Parathyroid adenoma (tissue), 2 donors: ENCODE data around the gene STRN4.

Experiments used
- H2AFZ ChIP-seq: fragments of 300-600 bp; sonication (generic); one replicate; pipeline ENCODE4 v1.7.0; 2017; ENCODE audit warnings: antibody characterized with exemption, mild to moderate bottlenecking
- H3K27ac ChIP-seq: fragments of 300-600 bp; sonication (generic); one replicate; pipeline ENCODE4 v1.7.0; 2017
- H3K27me3 ChIP-seq: fragments of 300-600 bp; sonication (generic); one replicate; pipeline ENCODE4 v1.7.0; 2017; ENCODE audit warnings: low read length; ENCODE audit not compliant: control insufficient read depth, insufficient read depth
- H3K36me3 ChIP-seq: fragments of 300-600 bp; sonication (generic); one replicate; pipeline ENCODE4 v1.7.0; 2017; ENCODE audit warnings: low read length; ENCODE audit not compliant: control insufficient read depth, insufficient read depth
- H3K4me1 ChIP-seq: fragments of 300-600 bp; sonication (generic); one replicate; pipeline ENCODE4 v1.7.0; 2017; ENCODE audit warnings: control low read depth
- H3K4me2 ChIP-seq: fragments of 300-600 bp; sonication (generic); one replicate; pipeline ENCODE4 v1.7.0; 2017; ENCODE audit warnings: low read length
- H3K4me3 ChIP-seq: fragments of 300-600 bp; sonication (generic); one replicate; pipeline ENCODE4 v1.7.0; 2017; ENCODE audit warnings: low read depth, low read length
- H3K79me2 ChIP-seq: fragments of 300-600 bp; sonication (generic); one replicate; pipeline ENCODE4 v1.7.0; 2017; ENCODE audit warnings: control low read depth
- H3K9ac ChIP-seq: fragments of 300-600 bp; sonication (generic); one replicate; pipeline ENCODE4 v1.7.0; 2017; ENCODE audit warnings: mild to moderate bottlenecking
- H3K9me3 ChIP-seq: fragments of 300-600 bp; sonication (generic); one replicate; pipeline ENCODE4 v1.7.0; 2017; ENCODE audit warnings: low read length; ENCODE audit not compliant: control insufficient read depth
- TF ChIP-seq, protein P1 (sequence below): fragments of 300-600 bp; sonication (generic); IDR thresholded peaks from one replicate; pipeline ENCODE4 v1.7.0; 2017; ENCODE audit warnings: antibody characterized with exemption, mild to moderate bottlenecking
- donor health status: primary hyperparathyroidism.

The STRN4 gene

GRCh38 chr19:46785980-46786235 lies 39.7 kb upstream of the STRN4 start:
- H3K27me3 ChIP-seq: no peaks in the 10 kb centered on the region
- no peak overlapping the region for H3K4me3 ChIP-seq
- peaks cover 5% of the 10 kb centered on the region for H3K4me1 ChIP-seq
- H3K36me3 ChIP-seq: no peaks in the 10 kb centered on the region
- H3K9me3 ChIP-seq: no peaks in the 10 kb centered on the region
- no peak overlapping the region for H2AFZ ChIP-seq
- H3K27ac ChIP-seq: no peak overlapping the region
- H3K79me2 ChIP-seq: no peaks in the 10 kb centered on the region
- H3K4me2 ChIP-seq: no peak overlapping the region
- TF ChIP-seq, protein P1, sequence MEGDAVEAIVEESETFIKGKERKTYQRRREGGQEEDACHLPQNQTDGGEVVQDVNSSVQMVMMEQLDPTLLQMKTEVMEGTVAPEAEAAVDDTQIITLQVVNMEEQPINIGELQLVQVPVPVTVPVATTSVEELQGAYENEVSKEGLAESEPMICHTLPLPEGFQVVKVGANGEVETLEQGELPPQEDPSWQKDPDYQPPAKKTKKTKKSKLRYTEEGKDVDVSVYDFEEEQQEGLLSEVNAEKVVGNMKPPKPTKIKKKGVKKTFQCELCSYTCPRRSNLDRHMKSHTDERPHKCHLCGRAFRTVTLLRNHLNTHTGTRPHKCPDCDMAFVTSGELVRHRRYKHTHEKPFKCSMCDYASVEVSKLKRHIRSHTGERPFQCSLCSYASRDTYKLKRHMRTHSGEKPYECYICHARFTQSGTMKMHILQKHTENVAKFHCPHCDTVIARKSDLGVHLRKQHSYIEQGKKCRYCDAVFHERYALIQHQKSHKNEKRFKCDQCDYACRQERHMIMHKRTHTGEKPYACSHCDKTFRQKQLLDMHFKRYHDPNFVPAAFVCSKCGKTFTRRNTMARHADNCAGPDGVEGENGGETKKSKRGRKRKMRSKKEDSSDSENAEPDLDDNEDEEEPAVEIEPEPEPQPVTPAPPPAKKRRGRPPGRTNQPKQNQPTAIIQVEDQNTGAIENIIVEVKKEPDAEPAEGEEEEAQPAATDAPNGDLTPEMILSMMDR: no peak
- no peak overlapping the region for H3K9ac ChIP-seq

GRCh38 chr19:46785054-46785979 lies 39.1 kb upstream of the STRN4 start:
- no peak overlapping the region for H3K4me3 ChIP-seq
- TF ChIP-seq, protein P1: no peak
- H3K9me3 ChIP-seq: no peaks in the 10 kb centered on the region
- no peaks in the 10 kb centered on the region for H3K27me3 ChIP-seq
- H2AFZ ChIP-seq: no peak overlapping the region
- H3K4me2 ChIP-seq: no peak overlapping the region
- H3K4me1 ChIP-seq: peaks cover 5% of the 10 kb centered on the region
- no peaks in the 10 kb centered on the region for H3K79me2 ChIP-seq
- no peak overlapping the region for H3K27ac ChIP-seq
- no peaks in the 10 kb centered on the region for H3K36me3 ChIP-seq
- H3K9ac ChIP-seq: no peak overlapping the region

- H3K79me2 ChIP-seq: no peaks in the 10 kb centered on the region
- H3K4me1 ChIP-seq: peaks cover 5% of the 10 kb centered on the region
- H3K9me3 ChIP-seq: no peaks in the 10 kb centered on the region
- no peak overlapping the region for H3K4me2 ChIP-seq
- TF ChIP-seq, protein P1: no peak
- no peak overlapping the region for H3K27ac ChIP-seq
- no peak overlapping the region for H3K9ac ChIP-seq
- no peaks in the 10 kb centered on the region for H3K36me3 ChIP-seq
- no peak overlapping the region for H2AFZ ChIP-seq
- no peaks in the 10 kb centered on the region for H3K27me3 ChIP-seq
- no peak overlapping the region for H3K4me3 ChIP-seq
Measured at GRCh38 chr19:46784262-46785053, 38.2 kb upstream of the STRN4 start.

DNA sequence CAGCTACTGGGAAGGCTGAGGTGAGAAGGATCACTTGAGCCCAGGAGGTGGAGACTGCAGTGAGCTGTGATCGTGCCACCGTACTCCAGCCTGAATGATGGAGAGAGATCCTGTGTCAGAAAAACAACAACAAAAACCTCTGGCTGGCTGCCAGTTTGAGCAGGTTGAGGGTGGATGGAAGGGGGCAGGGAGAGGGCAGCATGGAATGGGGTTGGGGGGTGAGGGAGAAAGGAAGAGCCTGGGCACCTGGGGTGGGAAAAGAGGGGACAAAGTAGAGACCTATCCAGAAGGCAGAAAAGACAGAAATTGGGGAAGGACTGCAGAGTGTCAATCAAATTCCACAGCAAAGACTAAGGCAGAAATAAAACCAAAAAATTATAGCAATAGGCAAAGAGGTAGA lies 37.4 kb upstream of the STRN4 start:
- Histone ChIP-seq H3K9me3 (no peaks in the 10 kb centered on the region), H3K79me2 (no peaks in the 10 kb centered on the region), H3K27me3 (no peaks in the 10 kb centered on the region), H2AFZ (no peak overlapping the region), H3K4me3 (no peak overlapping the region), H3K36me3 (no peaks in the 10 kb centered on the region), H3K9ac (no peak overlapping the region), H3K4me2 (no peak overlapping the region), H3K27ac (no peak overlapping the region), H3K4me1 (peaks cover 5% of the 10 kb centered on the region)
- TF ChIP-seq, protein P1: no peak
